ENCODE data around the gene ZNF428. TPM values are rescaled to one million over a fixed set of nuclear protein-coding genes. Genes with fewer than 3 reads are reported as not detected.

ZNF428 gene
- total RNA-seq, 2 experiments from 2014 or later, result 28.5 to 98.1 TPM

DNA sequence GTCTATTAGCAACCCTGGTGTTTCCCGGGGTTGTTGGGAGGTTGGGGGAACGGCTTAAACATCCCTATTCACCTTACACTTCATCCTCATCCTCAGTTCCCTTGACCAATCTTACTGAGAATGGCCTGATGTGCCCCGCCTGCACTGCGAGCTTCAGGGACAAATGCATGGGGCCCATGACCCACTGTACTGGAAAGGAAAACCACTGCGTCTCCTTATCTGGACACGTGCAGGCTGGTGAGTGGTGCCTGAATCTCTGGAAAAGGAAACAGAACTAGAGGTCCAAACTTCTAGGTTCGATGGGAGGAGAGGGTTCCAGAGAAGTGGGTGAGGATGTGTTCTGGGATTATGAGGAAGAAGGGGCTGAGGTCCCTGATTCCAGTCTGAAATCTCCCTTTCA is 38.0 kb downstream of the ZNF428 start:
- H4K20me1 ChIP-seq (ENCODE audit: insufficient read depth, low read length), result no peaks in the 10 kb centered on the region
- H3K27ac ChIP-seq (ENCODE audit: low read depth, low read length, poor library complexity, severe bottlenecking), result no peak overlapping the region
- H3K9me2 ChIP-seq (ENCODE audit: insufficient read depth, low read length), result no peaks in the 10 kb centered on the region
- BruUV-seq (replicated peaks), result no TSS peak
- H3K4me1 ChIP-seq (ENCODE audit: insufficient read depth, low read length, poor library complexity, severe bottlenecking), result peaks cover 7% of the 10 kb centered on the region
- no peak for TF ChIP-seq EZH2phosphoT487 (IDR thresholded peaks at IDR 0.05; ENCODE audit: borderline replicate concordance, low read depth, low read length)
- TF ChIP-seq, protein P1, sequence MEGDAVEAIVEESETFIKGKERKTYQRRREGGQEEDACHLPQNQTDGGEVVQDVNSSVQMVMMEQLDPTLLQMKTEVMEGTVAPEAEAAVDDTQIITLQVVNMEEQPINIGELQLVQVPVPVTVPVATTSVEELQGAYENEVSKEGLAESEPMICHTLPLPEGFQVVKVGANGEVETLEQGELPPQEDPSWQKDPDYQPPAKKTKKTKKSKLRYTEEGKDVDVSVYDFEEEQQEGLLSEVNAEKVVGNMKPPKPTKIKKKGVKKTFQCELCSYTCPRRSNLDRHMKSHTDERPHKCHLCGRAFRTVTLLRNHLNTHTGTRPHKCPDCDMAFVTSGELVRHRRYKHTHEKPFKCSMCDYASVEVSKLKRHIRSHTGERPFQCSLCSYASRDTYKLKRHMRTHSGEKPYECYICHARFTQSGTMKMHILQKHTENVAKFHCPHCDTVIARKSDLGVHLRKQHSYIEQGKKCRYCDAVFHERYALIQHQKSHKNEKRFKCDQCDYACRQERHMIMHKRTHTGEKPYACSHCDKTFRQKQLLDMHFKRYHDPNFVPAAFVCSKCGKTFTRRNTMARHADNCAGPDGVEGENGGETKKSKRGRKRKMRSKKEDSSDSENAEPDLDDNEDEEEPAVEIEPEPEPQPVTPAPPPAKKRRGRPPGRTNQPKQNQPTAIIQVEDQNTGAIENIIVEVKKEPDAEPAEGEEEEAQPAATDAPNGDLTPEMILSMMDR (conservative IDR thresholded peaks at IDR 0.05; ENCODE audit: low read length), result no peak
- no peaks in the 10 kb centered on the region for H3K79me2 ChIP-seq (ENCODE audit: insufficient read depth, low read depth, low read length)
- H2AFZ ChIP-seq (ENCODE audit: low read length), result no peak overlapping the region
- DNase-seq (ENCODE audit: low spot score), result no peak
- POLR2A ChIA-PET, result no interaction called here
- no peak overlapping the region for H3K4me3 ChIP-seq (ENCODE audit: low read depth, low read length, poor library complexity, severe bottlenecking)
- H3K4me2 ChIP-seq (ENCODE audit: low read length), result no peak overlapping the region
- H3K9me3 ChIP-seq (ENCODE audit: low read length), result no peaks in the 10 kb centered on the region
- intact Hi-C loops (cut with micrococcal nuclease; ENCODE audit: unreplicated experiment), result no loop called here
- H3K36me3 ChIP-seq (ENCODE audit: insufficient read depth, low read length), result no peaks in the 10 kb centered on the region
- CTCF ChIA-PET (ENCODE audit: unreplicated experiment), result no interaction called here

DNA sequence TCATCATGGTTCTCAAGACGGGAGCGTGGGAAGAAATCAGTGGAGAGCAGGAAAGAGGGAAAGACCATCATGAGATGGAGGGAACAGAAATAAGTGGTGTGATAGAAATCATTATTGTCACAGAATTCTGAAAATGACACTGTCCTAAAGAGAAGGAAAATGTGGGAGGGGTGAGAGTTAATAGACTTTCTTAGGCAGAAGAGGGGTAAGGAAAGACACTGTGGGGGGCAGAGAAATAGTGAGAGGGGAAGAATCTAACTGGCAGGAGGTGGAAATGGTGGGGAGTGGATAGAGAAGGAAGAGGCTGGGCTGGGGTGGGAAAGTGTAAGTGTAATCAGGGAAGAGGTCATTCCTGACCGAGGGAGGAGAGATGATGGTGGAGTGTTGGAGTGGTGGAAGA is 40.6 kb downstream of the ZNF428 start:
- CTCF ChIA-PET (ENCODE audit: unreplicated experiment), result no interaction called here

More for the DNA sequence above, 40.6 kb downstream of the ZNF428 start:
- Histone ChIP-seq H3K4me3 (ENCODE audit: low read depth, low read length, poor library complexity, severe bottlenecking) (no peak overlapping the region), H3K4me2 (ENCODE audit: low read length) (no peak overlapping the region), H2AFZ (ENCODE audit: low read length) (no peak overlapping the region), H3K9me2 (ENCODE audit: insufficient read depth, low read length) (no peaks in the 10 kb centered on the region), H3K27ac (ENCODE audit: low read depth, low read length, poor library complexity, severe bottlenecking) (no peak overlapping the region), H3K9me3 (ENCODE audit: low read length) (no peaks in the 10 kb centered on the region), H3K36me3 (ENCODE audit: insufficient read depth, low read length) (no peaks in the 10 kb centered on the region), H3K79me2 (ENCODE audit: insufficient read depth, low read depth, low read length) (peaks cover 11% of the 10 kb centered on the region; the same call in 1 of the 2 replicates), H4K20me1 (ENCODE audit: insufficient read depth, low read length) (no peaks in the 10 kb centered on the region), H3K4me1 (ENCODE audit: insufficient read depth, low read length, poor library complexity, severe bottlenecking) (peaks cover 19% of the 10 kb centered on the region)
- BruUV-seq (replicated peaks), result no TSS peak
- POLR2A ChIA-PET, result no interaction called here
- TF ChIP-seq, protein P1 (conservative IDR thresholded peaks at IDR 0.05; ENCODE audit: low read length), result no peak
- TF ChIP-seq EZH2phosphoT487 (IDR thresholded peaks at IDR 0.05; ENCODE audit: borderline replicate concordance, low read depth, low read length), result no peak
- intact Hi-C loops (cut with micrococcal nuclease; ENCODE audit: unreplicated experiment), result no loop called here
- DNase-seq (ENCODE audit: low spot score), result no peak
